Activated CD4-positive, alpha-beta T cell treated with anti-CD3 and anti-CD28 coated beads for 24 hours (primary cell): ENCODE measurements around the gene ANAPC2.
A peak's percentile ranks its signal among the peaks of the same experiment; 100 is the strongest.

Source experiments
- DNase-seq, 2 donors: peaks; one replicate each; pipeline ENCODE4 v3.0.0-alpha.2; 2020; ENCODE audit warnings: low read depth in 2 of 2

Gene ANAPC2, protein sequence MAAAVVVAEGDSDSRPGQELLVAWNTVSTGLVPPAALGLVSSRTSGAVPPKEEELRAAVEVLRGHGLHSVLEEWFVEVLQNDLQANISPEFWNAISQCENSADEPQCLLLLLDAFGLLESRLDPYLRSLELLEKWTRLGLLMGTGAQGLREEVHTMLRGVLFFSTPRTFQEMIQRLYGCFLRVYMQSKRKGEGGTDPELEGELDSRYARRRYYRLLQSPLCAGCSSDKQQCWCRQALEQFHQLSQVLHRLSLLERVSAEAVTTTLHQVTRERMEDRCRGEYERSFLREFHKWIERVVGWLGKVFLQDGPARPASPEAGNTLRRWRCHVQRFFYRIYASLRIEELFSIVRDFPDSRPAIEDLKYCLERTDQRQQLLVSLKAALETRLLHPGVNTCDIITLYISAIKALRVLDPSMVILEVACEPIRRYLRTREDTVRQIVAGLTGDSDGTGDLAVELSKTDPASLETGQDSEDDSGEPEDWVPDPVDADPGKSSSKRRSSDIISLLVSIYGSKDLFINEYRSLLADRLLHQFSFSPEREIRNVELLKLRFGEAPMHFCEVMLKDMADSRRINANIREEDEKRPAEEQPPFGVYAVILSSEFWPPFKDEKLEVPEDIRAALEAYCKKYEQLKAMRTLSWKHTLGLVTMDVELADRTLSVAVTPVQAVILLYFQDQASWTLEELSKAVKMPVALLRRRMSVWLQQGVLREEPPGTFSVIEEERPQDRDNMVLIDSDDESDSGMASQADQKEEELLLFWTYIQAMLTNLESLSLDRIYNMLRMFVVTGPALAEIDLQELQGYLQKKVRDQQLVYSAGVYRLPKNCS

DNA sequence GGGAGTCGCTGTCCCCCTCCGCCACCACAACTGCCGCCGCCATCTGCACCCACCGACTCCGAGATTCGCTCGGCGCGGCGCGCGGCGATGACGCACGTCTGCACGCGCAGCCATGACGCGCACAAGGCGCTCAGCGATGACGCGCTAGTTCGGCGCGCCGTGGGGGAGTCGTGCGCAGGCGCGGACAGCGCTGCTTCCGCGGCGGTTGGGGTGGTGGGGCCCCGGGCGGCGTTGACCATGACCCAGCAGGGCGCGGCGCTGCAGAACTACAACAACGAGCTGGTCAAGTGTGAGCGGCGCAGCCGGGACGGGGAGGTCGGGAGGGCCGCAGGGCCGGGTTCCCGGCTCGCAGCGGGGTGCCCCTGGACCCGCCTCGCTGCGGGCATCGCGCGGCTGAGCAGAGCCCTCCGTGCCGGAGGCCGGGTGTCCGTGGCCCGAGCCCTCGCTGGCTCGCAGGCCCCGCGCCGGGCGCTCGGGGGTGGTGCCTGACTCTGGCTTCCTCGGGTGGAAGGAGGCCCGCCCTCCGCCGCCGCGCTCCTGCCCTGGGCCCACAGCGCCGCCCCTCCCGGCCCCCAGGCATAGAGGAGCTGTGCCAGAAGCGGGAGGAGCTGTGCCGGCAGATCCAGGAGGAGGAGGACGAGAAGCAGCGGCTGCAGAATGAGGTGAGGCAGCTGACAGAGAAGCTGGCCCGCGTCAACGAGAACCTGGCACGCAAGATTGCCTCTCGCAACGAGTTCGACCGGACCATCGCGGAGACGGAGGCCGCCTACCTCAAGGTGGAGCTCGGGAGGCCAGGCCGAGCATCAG, at the start of gene ANAPC2, which contains the start of gene SSNA1:
TSS of gene ANAPC2 (minus strand) at position 71 of the 807 bp plus-strand sequence. CDS start at position 43, 28 bp downstream.
TSS of gene SSNA1 (plus strand) at position 187 of the 807 bp plus-strand sequence. CDS start at position 238, 51 bp downstream.
- peak; percentile 88 to 90 for DNase-seq

DNA sequence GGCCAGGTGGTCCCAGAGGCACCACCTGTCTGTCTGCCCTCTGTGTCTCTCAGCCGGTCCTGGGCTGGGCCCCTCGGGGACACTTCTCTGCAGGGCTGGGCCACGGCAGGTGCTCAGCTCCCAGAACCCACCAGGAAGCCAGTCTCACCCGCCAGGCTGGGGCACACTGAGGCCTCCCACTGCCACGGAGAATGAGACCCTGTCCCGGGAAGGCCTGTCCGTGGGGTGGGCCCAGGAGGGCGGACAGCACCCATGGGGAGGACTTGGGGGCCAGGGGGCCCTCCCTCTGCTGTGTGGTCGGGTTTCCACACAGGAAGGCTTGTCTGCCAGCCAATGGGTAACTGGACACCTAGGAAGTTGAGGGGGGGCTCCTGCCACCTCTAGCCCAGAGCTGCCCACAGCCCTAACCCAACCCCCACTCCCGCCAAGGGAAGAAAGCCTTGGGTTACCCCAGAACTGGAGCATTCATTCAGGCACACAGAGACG, 48.6 kb upstream of the ANAPC2 start:
- no peak for DNase-seq

DNA sequence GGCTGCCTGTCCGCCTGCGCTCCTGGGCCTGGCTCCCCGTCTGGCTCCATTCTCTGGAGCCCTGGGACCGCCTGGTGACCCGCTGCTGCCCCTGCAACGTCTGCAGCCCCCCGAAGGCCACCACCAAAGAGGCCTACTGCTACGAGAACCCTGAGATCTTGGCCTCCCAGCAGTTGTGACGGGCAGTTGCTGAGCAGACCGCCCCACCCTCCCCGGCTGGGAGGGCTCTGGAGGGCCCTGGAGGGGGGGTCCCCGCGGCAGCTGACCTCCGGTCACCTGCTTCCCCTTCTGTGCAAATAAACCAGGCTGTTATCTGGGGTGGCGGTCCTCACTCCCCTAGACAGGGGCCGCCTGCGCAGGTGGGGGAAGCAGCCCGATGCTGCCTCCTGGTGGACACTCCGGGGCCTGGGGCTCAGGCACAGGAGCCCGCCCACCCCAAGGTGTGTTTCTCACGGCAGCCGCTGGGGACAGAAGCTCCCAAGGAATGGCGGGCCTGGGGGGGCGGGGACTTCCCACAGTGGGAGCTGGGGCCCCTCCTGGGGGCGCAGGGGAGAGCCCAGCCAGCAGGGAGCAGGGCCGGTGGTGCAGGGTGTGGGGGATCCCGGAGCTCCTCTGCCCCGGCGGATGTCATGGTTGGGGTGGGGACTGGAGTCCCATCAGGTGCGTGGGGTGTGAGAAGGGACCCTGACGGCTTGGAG, 48.0 kb upstream of the ANAPC2 start:
- peak; percentile 90 to 94 for DNase-seq

DNA sequence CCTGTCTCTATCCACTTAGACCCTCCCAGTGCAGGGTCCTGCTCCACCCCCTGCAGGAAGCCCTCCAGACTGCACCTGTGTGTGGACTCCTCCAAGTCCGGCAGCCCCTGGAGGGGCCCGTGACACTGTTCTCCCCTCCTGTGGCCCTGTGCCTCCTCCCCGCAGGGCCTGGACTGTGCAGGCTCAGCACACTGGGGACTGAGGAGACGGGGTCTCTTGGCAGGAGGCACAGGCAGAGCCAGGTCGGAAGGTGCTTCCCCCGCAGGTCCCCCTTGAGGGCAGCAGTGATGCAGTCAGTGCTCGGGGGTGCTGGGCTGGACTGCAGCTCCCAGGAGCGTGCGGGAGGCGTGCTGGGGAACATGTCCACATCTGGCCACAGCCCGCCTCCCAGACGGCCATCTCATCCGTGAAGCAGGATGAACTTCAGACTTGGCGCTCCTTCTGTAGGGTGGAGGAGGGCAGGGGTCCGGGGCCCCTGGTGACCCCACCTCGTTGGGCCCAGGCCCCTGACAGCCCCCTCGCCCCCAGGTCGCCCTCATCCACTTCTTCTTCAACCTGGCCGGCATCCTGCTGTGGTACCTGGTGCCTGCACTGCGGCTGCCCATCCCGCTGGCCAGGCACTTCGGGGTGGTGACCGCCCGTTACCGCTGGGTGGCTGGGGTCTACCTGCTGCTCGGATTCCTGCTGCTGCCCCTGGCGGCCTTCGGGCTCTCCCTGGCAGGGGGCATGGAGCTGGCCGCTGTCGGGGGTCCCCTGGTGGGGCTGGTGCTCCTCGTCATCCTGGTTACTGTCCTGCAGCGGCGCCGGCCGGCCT, 47.3 kb upstream of the ANAPC2 start:
- DNase-seq = no peak

DNA sequence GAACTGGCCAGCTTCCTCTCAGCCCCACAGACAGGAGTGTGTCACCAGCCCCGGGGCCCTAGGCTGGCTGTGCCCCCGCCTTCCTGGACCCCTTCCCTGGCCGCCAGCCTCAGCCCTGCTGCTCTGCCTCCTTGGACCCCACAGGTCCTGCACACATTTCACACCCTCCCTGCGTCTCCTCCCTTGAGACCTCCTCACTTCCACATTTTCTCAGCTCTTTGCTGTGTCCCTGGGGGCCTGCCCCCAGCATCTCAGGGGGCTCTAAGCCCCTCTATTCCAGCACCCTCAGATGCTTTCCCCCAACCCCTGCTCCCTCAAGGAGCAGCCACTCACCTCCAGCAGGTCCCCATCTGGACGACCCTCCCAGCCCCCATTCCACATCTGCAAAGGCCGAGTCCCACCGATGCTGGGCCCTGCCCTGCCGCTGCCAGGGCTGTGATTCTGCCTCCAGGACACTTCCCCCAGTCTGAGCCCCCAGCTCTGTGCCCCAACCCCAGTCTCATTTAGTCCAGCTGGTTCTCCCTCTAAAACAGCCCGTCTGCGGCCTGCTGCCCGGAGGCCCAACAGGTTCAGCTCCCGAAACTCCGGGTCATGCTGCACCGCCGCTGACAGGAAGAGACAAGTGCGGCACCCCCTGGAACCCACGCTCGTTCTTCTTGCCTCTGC, 46.5 kb upstream of the ANAPC2 start:
- no peak for DNase-seq

DNA sequence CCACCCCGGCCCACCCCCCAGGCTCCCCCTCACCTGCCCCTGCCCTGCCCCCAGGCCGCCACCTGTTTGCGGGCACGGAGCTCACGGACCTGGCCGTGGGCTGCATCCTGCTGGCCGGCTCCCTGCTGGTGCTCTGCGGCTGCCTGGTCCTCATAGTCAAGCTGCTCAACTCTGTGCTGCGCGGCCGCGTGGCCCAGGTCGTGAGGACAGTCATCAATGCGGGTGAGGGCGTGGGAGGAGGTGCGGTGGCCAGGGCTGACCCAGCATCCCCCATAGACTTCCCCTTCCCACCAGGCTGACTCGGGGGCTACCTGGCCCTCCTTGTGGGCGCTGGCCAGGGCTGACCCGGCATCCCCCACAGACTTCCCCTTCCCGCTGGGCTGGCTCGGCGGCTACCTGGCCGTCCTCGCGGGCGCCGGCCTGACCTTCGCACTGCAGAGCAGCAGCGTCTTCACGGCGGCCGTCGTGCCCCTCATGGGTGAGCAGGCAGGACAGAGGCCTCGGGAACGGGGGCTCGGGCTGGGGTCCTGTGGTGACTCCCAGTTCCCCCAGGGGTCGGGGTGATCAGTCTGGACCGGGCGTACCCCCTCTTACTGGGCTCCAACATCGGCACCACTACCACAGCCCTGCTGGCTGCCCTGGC, 45.8 kb upstream of the ANAPC2 start:
- no peak for DNase-seq

DNA sequence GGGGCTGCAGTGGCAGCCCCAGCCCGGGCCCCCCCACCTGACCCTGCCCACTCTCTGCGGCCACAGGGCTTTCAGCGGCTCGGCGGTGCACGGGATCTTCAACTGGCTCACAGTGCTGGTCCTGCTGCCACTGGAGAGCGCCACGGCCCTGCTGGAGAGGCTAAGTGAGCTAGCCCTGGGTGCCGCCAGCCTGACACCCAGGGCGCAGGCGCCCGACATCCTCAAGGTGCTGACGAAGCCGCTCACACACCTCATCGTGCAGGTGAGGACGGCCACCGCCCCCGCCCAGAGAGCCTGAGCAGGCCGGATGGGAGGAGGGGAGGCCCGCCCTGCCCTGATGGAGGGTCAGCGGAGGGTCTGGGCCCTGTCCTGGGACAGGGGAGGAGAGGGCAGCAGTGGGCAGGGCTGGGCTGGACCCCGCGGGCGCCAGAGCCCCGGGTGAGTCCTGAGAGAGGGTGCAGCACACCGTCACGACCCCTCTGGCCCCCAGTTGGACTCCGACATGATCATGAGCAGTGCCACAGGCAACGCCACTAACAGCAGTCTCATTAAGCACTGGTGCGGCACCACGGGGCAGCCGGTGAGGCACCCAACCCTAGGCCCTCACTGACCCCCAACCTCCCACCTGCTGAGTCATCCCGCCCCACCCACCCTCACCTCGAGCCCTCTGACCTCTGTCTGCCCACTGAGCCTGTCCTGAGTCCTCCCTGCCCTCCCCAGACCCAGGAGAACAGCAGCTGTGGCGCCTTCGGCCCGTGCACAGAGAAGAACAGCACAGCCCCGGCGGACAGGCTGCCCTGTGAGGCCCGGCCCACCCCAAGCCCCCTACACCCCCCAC, 45.0 kb upstream of the ANAPC2 start:
- DNase-seq = no peak

DNA sequence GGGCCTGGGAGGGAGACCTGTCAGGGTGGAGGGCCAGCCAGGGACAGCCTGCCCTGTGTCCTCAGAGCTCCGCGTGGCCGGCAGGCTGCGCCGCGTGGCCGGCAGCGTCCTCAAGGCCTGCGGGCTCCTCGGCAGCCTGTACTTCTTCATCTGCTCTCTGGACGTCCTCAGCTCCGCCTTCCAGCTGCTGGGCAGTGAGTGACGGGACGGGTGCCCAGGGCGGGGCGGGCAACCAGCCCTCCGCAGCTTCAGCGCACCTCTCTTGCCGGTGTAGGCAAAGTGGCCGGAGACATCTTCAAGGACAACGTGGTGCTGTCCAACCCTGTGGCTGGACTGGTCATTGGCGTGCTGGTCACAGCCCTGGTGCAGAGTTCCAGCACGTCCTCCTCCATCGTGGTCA, 44.1 kb upstream of the ANAPC2 start:
- no peak for DNase-seq

DNA sequence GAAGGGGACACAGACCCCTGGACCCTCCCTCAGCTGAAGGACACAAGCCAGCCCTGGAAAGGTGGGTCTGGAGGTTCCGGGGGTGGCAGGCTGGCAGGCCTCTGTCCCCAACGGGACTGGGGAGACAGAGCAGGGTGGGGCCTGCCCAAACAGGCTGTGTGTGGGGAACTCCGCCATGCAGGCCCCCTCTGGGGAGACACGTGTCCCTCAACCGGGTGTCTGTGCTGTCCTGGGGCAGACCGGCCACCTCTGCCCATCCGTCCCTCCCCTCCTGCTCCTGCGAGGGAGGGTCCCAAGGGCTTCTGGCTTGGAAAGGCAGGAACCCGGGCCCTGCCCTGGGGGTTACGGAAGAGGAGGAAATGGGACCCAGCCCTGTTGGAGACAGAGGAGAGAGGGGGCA, 43.7 kb upstream of the ANAPC2 start:
- DNase-seq = no peak

DNA sequence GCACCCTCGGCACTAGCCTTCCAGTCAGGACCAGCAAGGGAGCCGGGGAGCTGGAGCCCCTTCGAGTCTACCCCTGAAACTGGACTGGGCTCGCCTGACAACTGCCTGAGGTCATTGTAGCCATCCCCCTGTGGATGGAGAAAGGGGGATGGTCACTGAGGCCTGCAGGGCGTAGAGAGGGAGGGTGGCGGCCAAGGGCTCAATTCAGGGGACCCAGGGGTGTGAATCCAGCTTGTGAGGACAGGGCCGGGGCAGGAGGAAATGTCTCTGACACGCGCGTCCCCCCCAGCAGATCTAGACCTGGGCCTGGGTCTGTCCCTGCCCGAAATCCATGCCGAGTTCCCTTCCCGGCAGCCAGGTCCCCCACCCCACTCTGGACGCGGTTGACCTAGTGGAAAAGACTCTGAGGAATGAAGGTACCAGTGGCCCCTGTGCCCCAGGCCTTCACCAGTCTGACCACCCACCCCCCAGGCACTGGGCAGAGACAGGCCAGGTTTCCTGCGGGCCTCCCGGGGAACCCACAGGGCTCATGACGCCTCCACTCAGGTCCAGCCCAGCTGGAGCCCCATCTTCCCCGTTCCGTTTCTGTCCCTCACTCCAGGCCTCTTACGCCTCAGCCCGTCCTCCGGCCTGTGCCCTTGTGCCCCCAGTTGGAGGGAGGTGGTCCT, 43.1 kb upstream of the ANAPC2 start:
- DNase-seq = no peak

DNA sequence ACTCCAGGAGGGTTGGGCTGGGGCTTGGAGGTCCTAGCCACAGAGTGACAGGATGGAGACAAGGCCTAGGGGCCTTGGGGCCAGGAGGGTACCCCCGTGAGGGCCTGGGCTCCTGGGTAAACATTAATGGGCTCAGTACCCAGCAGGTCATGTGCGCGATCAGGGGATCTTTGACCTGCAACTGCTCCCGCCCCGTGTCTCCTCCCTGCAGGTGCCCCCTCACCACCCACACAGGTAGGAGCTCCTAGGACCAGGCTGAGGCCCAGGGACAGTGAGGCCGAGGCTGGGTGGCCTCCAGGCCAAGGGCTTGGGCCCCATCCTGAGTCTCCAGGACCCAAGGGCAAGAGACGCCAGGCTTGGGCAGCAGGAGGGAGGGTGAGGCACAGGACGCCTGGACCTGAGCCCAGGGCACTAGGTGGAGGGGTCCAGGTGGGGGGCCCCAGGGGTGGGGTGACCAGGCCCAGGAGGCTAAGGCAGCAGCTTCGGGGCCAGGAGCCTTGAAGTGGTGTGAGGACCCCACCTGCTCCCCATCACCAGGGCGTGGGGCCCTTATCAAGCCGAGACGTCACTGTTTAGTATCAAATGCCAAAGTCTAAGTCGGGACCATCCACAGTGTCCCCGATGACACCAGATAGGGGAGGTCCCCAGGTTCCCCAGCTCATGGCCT, 42.5 kb upstream of the ANAPC2 start, which contains the start of gene SLC34A3:
TSS of gene SLC34A3 (plus strand) at position 197 of the 667 bp plus-strand sequence. CDS start 802 bp downstream, outside the sequence.
- DNase-seq = no peak

DNA sequence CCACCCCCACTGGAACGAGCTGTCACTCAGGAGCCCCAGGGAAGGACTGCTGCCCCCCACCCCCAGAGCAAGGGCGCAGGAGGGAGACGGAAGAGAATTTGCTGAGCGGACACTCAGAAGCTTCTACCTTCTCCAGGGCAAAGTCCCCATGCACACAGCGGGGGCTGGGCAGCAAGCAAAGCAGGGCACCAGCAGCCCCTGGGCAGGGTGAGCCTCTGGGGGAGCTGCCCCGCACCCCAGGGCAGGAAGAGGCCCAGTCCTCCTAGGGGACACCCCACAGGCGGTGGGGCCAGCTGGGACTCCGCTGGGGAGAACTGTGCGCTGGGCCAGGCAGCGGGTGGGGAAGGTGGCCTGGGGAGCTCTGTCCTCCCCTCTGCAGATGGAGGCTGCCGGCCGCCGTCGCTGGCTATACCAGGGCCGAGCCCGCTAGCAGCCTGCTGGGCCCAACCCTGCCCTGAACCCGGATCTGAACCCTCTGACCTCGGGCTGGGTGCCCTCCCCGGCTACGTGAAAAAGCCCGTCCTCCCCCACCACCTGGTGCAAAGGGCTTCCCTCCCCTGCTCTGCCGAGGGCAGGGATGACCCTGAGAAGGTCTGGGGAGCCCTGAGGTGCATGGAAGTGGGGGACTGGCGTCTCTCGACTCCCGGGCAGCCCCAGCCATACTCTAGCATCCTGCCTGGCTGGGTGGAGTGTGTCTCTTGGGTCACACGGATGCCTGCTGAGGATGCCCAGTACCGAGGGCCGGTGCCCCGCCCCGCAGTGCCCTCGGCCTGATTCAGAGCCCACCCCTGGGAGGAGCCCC, 41.7 kb upstream of the ANAPC2 start:
- no peak for DNase-seq

DNA sequence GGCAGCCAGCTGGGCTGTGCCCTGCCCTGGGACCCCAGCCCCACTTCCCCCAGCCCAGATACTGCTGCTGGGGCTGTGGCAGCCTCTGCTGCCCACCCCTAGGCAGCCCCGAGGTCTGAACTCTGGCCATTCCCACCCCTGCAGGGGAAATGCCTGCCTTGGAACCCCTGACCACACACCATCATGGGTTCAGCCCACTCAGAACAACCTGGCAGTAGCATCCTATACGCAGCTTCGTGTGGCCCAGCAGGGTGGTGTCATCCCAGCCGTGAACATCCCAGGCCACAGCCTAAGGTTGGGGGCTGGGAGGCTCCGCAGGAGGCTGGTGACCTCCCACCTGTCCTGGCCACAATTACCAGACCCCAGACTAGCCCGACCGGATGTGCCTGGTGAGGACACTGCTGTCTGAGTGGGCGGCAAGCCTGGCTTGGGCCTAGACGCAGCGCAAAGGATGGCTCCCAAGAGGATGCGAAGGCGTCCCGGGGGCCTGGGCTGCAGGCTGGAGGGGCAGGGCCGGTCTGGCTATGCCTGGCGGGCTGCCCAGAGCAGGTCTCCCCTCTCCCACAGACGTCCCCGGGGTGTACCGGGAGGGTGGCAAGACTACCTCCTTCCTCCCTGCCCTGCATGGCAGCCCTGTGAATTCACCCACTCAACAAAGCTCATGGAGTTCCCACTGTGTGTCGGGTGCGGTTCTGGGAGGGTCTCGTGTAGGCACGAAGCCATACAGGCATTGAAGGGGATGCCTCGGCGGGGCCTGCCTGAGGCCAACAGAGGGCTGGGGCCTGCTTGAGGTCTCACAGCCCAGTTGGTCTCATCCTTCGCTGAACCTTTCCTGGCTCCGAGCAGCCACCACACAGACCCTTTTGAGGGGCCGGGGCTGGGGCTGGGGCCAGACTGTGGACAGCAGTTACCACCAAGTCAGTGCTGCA, 40.9 kb upstream of the ANAPC2 start:
- no peak for DNase-seq

DNA sequence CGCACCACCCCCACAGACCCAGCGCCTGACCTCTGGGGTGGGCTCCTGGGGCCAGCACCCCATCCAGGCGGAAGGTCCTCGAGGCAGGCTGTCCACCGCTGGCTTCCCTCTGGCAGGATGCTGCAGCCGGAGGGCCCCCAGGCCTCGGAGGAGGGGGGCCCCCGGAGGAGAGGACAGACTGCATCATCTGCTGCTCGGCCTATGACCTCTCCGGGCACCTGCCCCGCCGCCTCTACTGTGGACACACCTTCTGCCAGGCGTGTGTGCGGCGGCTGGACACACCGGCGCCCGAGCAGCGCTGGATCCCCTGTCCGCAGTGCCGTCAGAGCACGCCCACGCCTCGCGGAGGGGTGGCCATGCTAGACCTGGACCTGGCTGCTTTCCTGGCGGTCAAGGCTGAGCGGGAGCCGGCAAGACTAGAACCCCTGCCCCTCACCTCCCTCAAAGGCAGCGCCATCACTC, 40.2 kb upstream of the ANAPC2 start:
- DNase-seq = no peak
